ENCODE results near the gene MAP2. TPM values are rescaled to one million over a fixed set of nuclear protein-coding genes. Genes with fewer than 3 reads are reported as not detected.

Gene MAP2
- total and polyA plus RNA-seq, 2 of the 8 experiments (the other 6 are each of a cell fraction or from before 2014, with no cell fraction given): 5.9 to 9.4 TPM

DNA sequence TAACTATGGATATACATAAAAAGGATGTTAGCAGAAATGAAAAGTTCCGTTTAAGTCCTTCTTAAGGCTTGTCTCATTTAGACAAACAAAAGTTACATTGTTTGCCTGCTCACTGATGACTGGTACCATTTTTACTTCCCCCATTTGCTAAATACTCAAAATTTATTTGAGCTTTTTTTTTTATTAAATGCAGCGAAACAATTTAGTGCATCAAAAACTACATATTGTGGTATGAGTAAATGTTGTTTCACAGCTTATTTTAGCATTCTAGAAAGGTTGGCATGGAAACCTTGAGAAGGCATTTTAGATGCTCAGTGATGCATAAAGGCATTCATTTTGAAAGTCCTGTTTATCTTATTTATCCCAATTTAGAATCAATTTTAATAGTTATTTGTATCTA, 100.0 kb downstream of the MAP2 start:
- CTCF ChIA-PET (ENCODE audit: partially characterized antibody): interaction anchor here (0.6 to 2.1 kb wide), 5 partner anchors 9 to 189 kb away, joined by 3 to 7 read pairs (median 3); no protein-coding TSS in a partner anchor
- no peak for TF ChIP-seq GTF2F1 (IDR thresholded peaks at IDR 0.05; ENCODE audit: borderline replicate concordance, low read depth, low read length)
- TF ChIP-seq TEAD4 (IDR thresholded peaks at IDR 0.05; ENCODE audit: low read depth, low read length): no peak
- TF ChIP-seq SIN3A (conservative IDR thresholded peaks at IDR 0.05 in 1 of 2, IDR thresholded peaks at IDR 0.05 in 1 of 2; ENCODE audit: low read depth in 1 of 2, low read length in 2 of 2): no peak
- no peak for TF ChIP-seq CHD1 (IDR thresholded peaks at IDR 0.05; ENCODE audit: low read depth, low read length)
- TF ChIP-seq USF2 (IDR thresholded peaks at IDR 0.05; ENCODE audit: low read length): no peak
- no peak for TF ChIP-seq POLR2AphosphoS5 (IDR thresholded peaks at IDR 0.05; ENCODE audit: low read depth, low read length)
- no peak for TF ChIP-seq TAF1 (IDR thresholded peaks at IDR 0.05; ENCODE audit: low read depth, low read length)
- TF ChIP-seq CTBP2 (IDR thresholded peaks at IDR 0.05; ENCODE audit: borderline replicate concordance, insufficient read depth, insufficient read length, low read length): no peak
- TF ChIP-seq SP2 (IDR thresholded peaks at IDR 0.05; ENCODE audit: low read length): no peak
- TF ChIP-seq KDM1A (IDR thresholded peaks at IDR 0.05; ENCODE audit: borderline replicate concordance, low read length): no peak
- no peak overlapping the region for H3K4me2 ChIP-seq (ENCODE audit: insufficient read depth in 1 of 2, low read depth in 2 of 2, low read length in 2 of 2)
- H3K23me2 ChIP-seq (ENCODE audit: low read depth, low read length): no peaks in the 10 kb centered on the region
- no peak overlapping the region for H3K4ac ChIP-seq (replicated peaks; ENCODE audit: insufficient read length, low read depth, low read length)
- H3K14ac ChIP-seq (ENCODE audit: insufficient read length): no peak overlapping the region
- POLR2A ChIA-PET (ENCODE audit: partially characterized antibody): no interaction called here
- H4K91ac ChIP-seq (replicated peaks; ENCODE audit: insufficient read length, low read length): no peak overlapping the region
- H2AK5ac ChIP-seq (ENCODE audit: low read depth, low read length): no peak overlapping the region
- no peak overlapping the region for H2BK15ac ChIP-seq (ENCODE audit: low read length)
- no peak overlapping the region for H3K27ac ChIP-seq (ENCODE audit: low read depth, low read length)
- H3K4me1 ChIP-seq (replicated peaks in 1 of 4; ENCODE audit: control insufficient read depth in 3 of 4, insufficient read depth in 4 of 4, low read length in 3 of 4): peaks cover 0 to 4% (median 0%) of the 10 kb centered on the region in 4 experiments; a peak in 2 of 7 replicates
- H3K79me2 ChIP-seq (ENCODE audit: control insufficient read depth in 1 of 2, insufficient read depth in 2 of 2, low read length in 2 of 2): no peaks in the 10 kb centered on the region
- no peak overlapping the region for H2BK20ac ChIP-seq (ENCODE audit: low read length)
- FAIRE-seq (no peak), DNase-seq (ENCODE audit: low read depth in 1 of 2, low spot score in 2 of 2) (no peak)
- H2BK120ac ChIP-seq (replicated peaks; ENCODE audit: low read depth, low read length): no peak overlapping the region
- H3K4me3 ChIP-seq (ENCODE audit: extremely low read depth in 1 of 4, insufficient read depth in 2 of 4, low read depth in 3 of 4, low read length in 4 of 4): no peak overlapping the region
- peaks cover 3 to 17% (median 4%) of the 10 kb centered on the region in 4 experiments; a peak in 6 of 7 replicates for H3K27me3 ChIP-seq (replicated peaks in 1 of 4; ENCODE audit: control insufficient read depth in 3 of 4, extremely low read depth in 1 of 4, insufficient read depth in 3 of 4, low read length in 3 of 4)
- no peak overlapping the region for H4K8ac ChIP-seq (ENCODE audit: extremely low read depth, insufficient read depth, low read length)
- H3K56ac ChIP-seq (replicated peaks; ENCODE audit: insufficient read length, low read depth, low read length): no peak overlapping the region
- no peak overlapping the region for H2BK12ac ChIP-seq (ENCODE audit: low read depth, low read length)
- H3K79me1 ChIP-seq (ENCODE audit: low read depth, low read length): no peaks in the 10 kb centered on the region
- no peak overlapping the region for H2AFZ ChIP-seq (ENCODE audit: low read length)
- no peak overlapping the region for H3K23ac ChIP-seq (ENCODE audit: insufficient read length)
- no peak overlapping the region for H3K18ac ChIP-seq (ENCODE audit: extremely low read depth, low read length)
- H3K9me3 ChIP-seq (ENCODE audit: insufficient read depth in 2 of 2, low read depth in 1 of 2, low read length in 1 of 2): peaks cover 0 to 3% of the 10 kb centered on the region in 2 experiments; a peak in 1 of 4 replicates
- H3K36me3 ChIP-seq (ENCODE audit: control insufficient read depth in 2 of 4, insufficient read depth in 4 of 4, low read length in 3 of 4): no peaks in the 10 kb centered on the region
- H4K5ac ChIP-seq (ENCODE audit: insufficient read length, low read depth, low read length): no peak overlapping the region
- peaks cover 0 to 2% of the 10 kb centered on the region in 2 experiments for H4K20me1 ChIP-seq (replicated peaks in 1 of 2; ENCODE audit: control insufficient read depth in 1 of 2, insufficient read depth in 2 of 2, low read length in 2 of 2)
- WGBS, 2 experiments (ENCODE audit: extremely low coverage in 1 of 2, insufficient coverage in 1 of 2, insufficient read length in 1 of 2, insufficient replicate concordance in 2 of 2, low coverage in 1 of 2, low lambda C conversion rate in 2 of 2, missing lambda C conversion rate in 1 of 2): 89% methylated on average over 2 of the region's 2 CpGs; no CpG with 5 or more reads in 1 of the 2 experiments
- H3K9ac ChIP-seq (replicated peaks in 1 of 4; ENCODE audit: extremely low read depth in 1 of 4, low read depth in 3 of 4, low read length in 3 of 4): no peak overlapping the region
- H2BK5ac ChIP-seq (ENCODE audit: low read depth, low read length): no peak overlapping the region

All from H1 (cell line).